Measurements from ENCODE around the gene SUV39H2. TPM values are rescaled to one million over a fixed set of nuclear protein-coding genes. Genes with fewer than 3 reads are reported as not detected.
A peak's percentile ranks its signal among the peaks of the same experiment; 100 is the strongest.

Gene SUV39H2
- total RNA-seq, 4 donors from 2014 or later: 7.4 to 41.5 (median 12.2) TPM

DNA sequence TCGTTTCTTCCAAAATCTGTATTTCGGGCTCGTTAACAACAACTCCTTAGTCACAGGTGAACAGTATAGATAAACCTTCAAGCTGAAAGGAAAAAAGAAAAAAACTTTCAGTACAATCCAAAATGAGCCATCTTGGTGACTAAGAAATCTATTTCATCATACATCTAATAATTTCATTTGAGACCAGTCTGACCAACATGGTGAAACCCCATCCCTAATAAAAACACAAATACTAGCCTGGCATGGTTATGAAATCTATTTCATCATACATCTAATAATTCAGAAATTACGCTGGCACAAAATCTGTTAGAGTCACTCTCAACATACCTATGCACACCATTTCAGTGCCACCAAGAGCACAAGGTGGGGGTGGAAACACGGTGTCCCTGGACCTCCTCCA lies 66.4 kb downstream of the SUV39H2 start:
- no peak overlapping the region for H3K4me3 ChIP-seq
- DNase-seq: no peak
- H3K4me1 ChIP-seq: no peaks in the 10 kb centered on the region
- TF ChIP-seq POLR2A (IDR thresholded peaks at IDR 0.05): no peak
- TF ChIP-seq, protein P1, sequence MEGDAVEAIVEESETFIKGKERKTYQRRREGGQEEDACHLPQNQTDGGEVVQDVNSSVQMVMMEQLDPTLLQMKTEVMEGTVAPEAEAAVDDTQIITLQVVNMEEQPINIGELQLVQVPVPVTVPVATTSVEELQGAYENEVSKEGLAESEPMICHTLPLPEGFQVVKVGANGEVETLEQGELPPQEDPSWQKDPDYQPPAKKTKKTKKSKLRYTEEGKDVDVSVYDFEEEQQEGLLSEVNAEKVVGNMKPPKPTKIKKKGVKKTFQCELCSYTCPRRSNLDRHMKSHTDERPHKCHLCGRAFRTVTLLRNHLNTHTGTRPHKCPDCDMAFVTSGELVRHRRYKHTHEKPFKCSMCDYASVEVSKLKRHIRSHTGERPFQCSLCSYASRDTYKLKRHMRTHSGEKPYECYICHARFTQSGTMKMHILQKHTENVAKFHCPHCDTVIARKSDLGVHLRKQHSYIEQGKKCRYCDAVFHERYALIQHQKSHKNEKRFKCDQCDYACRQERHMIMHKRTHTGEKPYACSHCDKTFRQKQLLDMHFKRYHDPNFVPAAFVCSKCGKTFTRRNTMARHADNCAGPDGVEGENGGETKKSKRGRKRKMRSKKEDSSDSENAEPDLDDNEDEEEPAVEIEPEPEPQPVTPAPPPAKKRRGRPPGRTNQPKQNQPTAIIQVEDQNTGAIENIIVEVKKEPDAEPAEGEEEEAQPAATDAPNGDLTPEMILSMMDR (IDR thresholded peaks at IDR 0.05): no peak
- no peaks in the 10 kb centered on the region for H3K36me3 ChIP-seq
- H3K9me3 ChIP-seq: no peaks in the 10 kb centered on the region
- no peaks in the 10 kb centered on the region for H3K27me3 ChIP-seq
- intact Hi-C loops (cut with DNase I; ENCODE audit: low total_unique reads): no loop called here
- H3K27ac ChIP-seq: no peak overlapping the region

DNA sequence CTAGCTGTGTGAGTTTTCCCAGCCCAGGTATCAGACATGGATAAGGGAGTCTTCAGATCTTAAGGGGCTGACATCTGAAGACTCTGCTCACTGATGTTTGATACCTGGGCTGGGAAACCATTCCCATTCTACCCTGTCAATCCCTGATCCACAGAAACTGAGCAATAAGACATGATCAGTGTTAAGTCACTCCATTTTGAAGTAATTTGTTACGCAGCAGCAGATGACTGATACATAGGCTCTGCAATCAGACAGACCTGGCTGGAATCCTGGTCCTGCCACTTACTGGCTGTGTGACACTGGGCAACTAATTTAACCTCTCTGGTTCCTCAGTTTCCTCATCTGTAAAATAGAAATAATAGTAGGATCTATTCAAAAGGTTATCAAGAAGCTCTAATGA lies 68.6 kb downstream of the SUV39H2 start:
- H3K36me3 ChIP-seq: no peaks in the 10 kb centered on the region
- intact Hi-C loops (cut with DNase I; ENCODE audit: low total_unique reads): no loop called here
- H3K4me3 ChIP-seq: no peak overlapping the region
- TF ChIP-seq, protein P1 (IDR thresholded peaks at IDR 0.05): no peak
- TF ChIP-seq POLR2A (IDR thresholded peaks at IDR 0.05): no peak
- DNase-seq: no peak
- H3K27ac ChIP-seq: no peak overlapping the region
- H3K4me1 ChIP-seq: no peaks in the 10 kb centered on the region
- H3K9me3 ChIP-seq: no peaks in the 10 kb centered on the region
- no peaks in the 10 kb centered on the region for H3K27me3 ChIP-seq

DNA sequence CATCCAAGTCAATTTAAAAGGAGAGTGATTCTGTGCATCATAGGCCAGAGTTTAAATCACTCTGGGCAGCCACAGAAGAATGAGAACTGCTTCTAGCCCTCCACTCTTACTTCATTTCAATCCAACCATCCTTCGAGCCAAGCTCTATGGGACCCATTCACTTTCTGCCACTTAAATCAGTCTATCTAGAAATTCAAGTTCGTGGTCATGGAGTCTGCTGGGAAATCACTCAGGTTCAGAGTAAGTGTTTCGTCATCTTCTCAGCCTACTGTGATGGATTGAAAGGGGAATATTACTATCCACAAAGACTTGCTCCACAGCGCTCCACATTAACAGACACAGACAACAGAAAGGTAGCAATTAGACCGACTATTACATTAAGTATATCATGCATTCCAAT lies 70.6 kb downstream of the SUV39H2 start:
- DNase-seq: no peak
- H3K27ac ChIP-seq: no peak overlapping the region
- H3K27me3 ChIP-seq: no peaks in the 10 kb centered on the region
- TF ChIP-seq, protein P1 (IDR thresholded peaks at IDR 0.05): no peak
- no peak for TF ChIP-seq POLR2A (IDR thresholded peaks at IDR 0.05)
- no peaks in the 10 kb centered on the region for H3K36me3 ChIP-seq
- H3K9me3 ChIP-seq: no peaks in the 10 kb centered on the region
- intact Hi-C loops (cut with DNase I; ENCODE audit: low total_unique reads): no loop called here
- peaks cover 8 to 9% of the 10 kb centered on the region in 2 donors for H3K4me1 ChIP-seq
- no peak overlapping the region for H3K4me3 ChIP-seq

DNA sequence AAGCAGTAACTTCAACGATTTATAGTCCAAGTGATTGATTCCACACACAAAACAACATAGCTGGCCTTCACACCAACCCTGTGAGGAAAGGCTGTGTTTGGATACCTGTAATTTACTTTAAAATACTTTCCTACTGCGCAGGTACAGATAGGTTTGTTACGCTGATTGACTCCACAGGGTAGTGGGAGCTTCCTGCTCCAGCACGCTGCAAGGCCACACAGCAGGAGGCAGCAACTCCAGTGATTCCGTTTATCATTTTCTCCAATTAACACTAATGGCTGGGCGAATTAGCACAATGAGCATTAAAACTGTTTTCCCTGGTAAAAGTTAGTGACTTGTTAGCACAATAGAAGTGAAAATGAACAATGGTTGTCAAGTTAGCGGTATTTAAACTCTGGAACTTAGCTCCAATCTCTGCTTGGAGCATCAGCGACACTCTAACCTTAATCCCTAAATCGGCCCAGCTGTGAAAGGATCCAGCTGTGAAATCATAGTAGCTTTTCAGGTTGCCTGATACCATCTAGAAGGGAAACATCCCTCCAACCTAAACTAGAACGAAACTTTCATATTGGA lies 74.3 kb downstream of the SUV39H2 start:
- Histone ChIP-seq H3K27me3 (no peaks in the 10 kb centered on the region), H3K9me3 (no peaks in the 10 kb centered on the region), H3K4me3 (peak overlapping the region; percentile 80 to 95), H3K36me3 (no peaks in the 10 kb centered on the region), H3K27ac (peak overlapping the region; percentile 73 to 92), H3K4me1 (peaks cover 8 to 9% of the 10 kb centered on the region in 2 donors)
- no peak for DNase-seq
- TF ChIP-seq, protein P1 (IDR thresholded peaks at IDR 0.05): no peak
- TF ChIP-seq POLR2A (IDR thresholded peaks at IDR 0.05): no peak
- intact Hi-C loops (cut with DNase I; ENCODE audit: low total_unique reads): loop anchor here (10.0 kb wide), 1 partner anchor 152 kb away; no protein-coding TSS in a partner anchor

DNA sequence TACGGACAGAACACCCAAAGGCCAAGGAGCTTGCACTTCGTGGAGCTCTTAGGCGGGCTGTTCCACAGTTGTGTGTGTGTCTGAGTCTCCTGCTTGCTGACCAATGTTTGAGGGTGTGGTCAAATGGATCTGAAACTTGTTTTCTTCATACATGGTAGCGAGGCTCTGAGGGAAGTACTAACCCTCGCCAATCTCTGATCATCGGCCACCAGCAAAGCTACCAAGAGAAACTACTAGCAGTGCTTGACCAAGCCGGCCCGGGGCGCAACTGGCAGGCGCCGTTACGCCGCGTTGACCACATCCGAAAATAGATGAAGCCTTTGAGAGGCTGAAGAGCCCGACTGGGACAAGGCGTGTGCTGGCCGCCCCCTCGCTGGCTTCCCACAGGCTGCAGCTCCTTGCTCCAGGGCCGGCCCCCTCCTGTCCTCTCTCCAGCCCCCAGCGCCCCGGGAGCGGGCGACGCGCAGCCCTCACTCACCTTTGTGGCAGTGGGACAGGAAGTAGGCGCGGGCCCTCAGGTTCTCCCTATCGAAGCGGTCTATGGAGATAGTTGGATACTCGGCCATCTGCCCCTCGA lies 74.8 kb downstream of the SUV39H2 start:
- H3K36me3 ChIP-seq: no peaks in the 10 kb centered on the region

More for the DNA sequence above, 74.8 kb downstream of the SUV39H2 start:
- Histone ChIP-seq H3K4me1 (peaks cover 8 to 9% of the 10 kb centered on the region in 2 donors), H3K27me3 (no peaks in the 10 kb centered on the region), H3K27ac (peak overlapping the region; percentile 73 to 92), H3K4me3 (peak overlapping the region; percentile 80 to 95), H3K9me3 (no peaks in the 10 kb centered on the region)
- TF ChIP-seq POLR2A (IDR thresholded peaks at IDR 0.05): no peak
- TF ChIP-seq, protein P1 (IDR thresholded peaks at IDR 0.05): peak in 2 of 4 experiments; percentile 9 to 20
- no peak for DNase-seq
- intact Hi-C loops (cut with DNase I; ENCODE audit: low total_unique reads): loop anchor here (10.0 kb wide), 1 partner anchor 151 kb away; no protein-coding TSS in a partner anchor

Measured in uterus (tissue), 4 donors.